ENCODE measurements around the gene U2AF1L4. TPM values are rescaled to one million over a fixed set of nuclear protein-coding genes. Genes with fewer than 3 reads are reported as not detected.
"Not testable (repeated sequence)": the region's sequence is repeated elsewhere in the genome, so short reads cannot be mapped to it uniquely, and the experiment has no call there.

Gene U2AF1L4
- total and polyA plus RNA-seq, 2 of the 4 experiments (the other 2 are of a cell fraction): 6.1 to 15.0 TPM

DNA sequence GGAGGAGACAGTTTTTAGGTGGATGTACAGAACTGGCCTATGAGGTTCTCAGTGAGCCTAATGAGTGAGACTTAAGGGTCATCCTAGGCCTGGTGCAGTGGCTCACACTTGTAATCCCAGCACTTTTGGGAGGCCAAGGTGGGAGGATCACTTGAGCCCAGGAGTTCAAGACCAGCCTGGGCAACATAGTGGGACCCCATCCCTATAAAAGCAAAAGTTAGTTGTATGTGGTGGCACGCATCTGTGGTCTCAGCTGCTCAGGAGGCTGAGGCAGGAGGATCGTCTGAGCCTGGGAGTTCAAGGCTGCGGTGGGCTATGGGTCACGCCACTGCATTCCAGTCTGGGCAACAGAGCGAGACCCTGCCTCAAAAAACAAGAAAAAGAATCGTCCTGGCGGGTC lies 21.1 kb downstream of the U2AF1L4 start:
- H3K4me1 ChIP-seq (ENCODE audit: control insufficient read depth, insufficient read depth, low read length); in situ Hi-C loops (cut with MboI; ENCODE audit: low sequenced_read_pairs); H3K9me3 ChIP-seq (ENCODE audit: control insufficient read depth, insufficient read depth, low read length); H2BK15ac ChIP-seq (ENCODE audit: low read depth, low read length); H3K18ac ChIP-seq (ENCODE audit: low read depth, low read length); H3K27me3 ChIP-seq (ENCODE audit: control insufficient read depth, insufficient read depth, low read length); H2BK5ac ChIP-seq (ENCODE audit: low read depth, low read length, poor library complexity, severe bottlenecking); BruUV-seq (replicated peaks); H3K27ac ChIP-seq (ENCODE audit: insufficient read depth, low read length); H3K9me1 ChIP-seq (ENCODE audit: insufficient read depth, low read length); H2BK120ac ChIP-seq (ENCODE audit: low read depth, low read length); H3K4ac ChIP-seq (ENCODE audit: low read depth, low read length); H4K8ac ChIP-seq (ENCODE audit: low read depth in 2 of 2, low read length in 2 of 2); H3K14ac ChIP-seq (replicated peaks; ENCODE audit: low read depth, low read length); intact Hi-C loops (cut with micrococcal nuclease); DNase-seq; H2AK9ac ChIP-seq (replicated peaks; ENCODE audit: low read depth, low read length, poor library complexity); H3K4me2 ChIP-seq (ENCODE audit: low read depth, low read length); H3K9ac ChIP-seq (ENCODE audit: low read depth, low read length); H4K5ac ChIP-seq (ENCODE audit: low read depth, low read length); POLR2A ChIA-PET (ENCODE audit: unreplicated experiment); H2BK20ac ChIP-seq (ENCODE audit: low read depth, low read length); H3K56ac ChIP-seq (ENCODE audit: extremely low read depth, insufficient read depth, low read length); H2AK5ac ChIP-seq (ENCODE audit: low read depth, low read length); H3K4me3 ChIP-seq (ENCODE audit: insufficient read depth, low read depth, low read length); dilution Hi-C loops (cut with HindIII; ENCODE audit: low sequenced_read_pairs, unreplicated experiment); CTCF ChIA-PET; ATAC-seq (ENCODE audit: low read depth); H4K91ac ChIP-seq (ENCODE audit: insufficient read depth, low read depth, low read length); H3K23ac ChIP-seq (ENCODE audit: low read depth, low read length); H2AFZ ChIP-seq (replicated peaks; ENCODE audit: low read length, poor library complexity): not testable (repeated sequence)
- peaks cover 14 to 39% of the 10 kb centered on the region in 2 experiments; a peak in 3 of 4 replicates for H3K79me1 ChIP-seq (ENCODE audit: low read depth in 1 of 2, low read length in 2 of 2)
- peaks cover 80% of the 10 kb centered on the region for H3K36me3 ChIP-seq (ENCODE audit: control insufficient read depth, insufficient read depth, low read length)
- 90% methylated on average over 2 of the region's 7 CpGs; no CpG with 5 or more reads in 1 of the 2 experiments for WGBS, 2 experiments (ENCODE audit: extremely low coverage in 2 of 2, insufficient read length in 1 of 2)
- H4K20me1 ChIP-seq (ENCODE audit: insufficient read depth, low read length): peaks cover 21% of the 10 kb centered on the region
